ENCODE data around the gene ICAM5. TPM values are rescaled to one million over a fixed set of nuclear protein-coding genes. Genes with fewer than 3 reads are reported as not detected.
A peak's percentile ranks its signal among the peaks of the same experiment; 100 is the strongest.
"Not testable (repeated sequence)": the region's sequence is repeated elsewhere in the genome, so short reads cannot be mapped to it uniquely, and the experiment has no call there.

Gene ICAM5, protein sequence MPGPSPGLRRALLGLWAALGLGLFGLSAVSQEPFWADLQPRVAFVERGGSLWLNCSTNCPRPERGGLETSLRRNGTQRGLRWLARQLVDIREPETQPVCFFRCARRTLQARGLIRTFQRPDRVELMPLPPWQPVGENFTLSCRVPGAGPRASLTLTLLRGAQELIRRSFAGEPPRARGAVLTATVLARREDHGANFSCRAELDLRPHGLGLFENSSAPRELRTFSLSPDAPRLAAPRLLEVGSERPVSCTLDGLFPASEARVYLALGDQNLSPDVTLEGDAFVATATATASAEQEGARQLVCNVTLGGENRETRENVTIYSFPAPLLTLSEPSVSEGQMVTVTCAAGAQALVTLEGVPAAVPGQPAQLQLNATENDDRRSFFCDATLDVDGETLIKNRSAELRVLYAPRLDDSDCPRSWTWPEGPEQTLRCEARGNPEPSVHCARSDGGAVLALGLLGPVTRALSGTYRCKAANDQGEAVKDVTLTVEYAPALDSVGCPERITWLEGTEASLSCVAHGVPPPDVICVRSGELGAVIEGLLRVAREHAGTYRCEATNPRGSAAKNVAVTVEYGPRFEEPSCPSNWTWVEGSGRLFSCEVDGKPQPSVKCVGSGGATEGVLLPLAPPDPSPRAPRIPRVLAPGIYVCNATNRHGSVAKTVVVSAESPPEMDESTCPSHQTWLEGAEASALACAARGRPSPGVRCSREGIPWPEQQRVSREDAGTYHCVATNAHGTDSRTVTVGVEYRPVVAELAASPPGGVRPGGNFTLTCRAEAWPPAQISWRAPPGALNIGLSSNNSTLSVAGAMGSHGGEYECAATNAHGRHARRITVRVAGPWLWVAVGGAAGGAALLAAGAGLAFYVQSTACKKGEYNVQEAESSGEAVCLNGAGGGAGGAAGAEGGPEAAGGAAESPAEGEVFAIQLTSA
- under 1 TPM; 0.72 to 0.81 TPM for total RNA-seq

GRCh38 chr19:10289836-10290356, at the start of gene ICAM5:
Gene ICAM5 (plus strand): TSS chr19:10289952. CDS start chr19:10290044, 92 bp downstream.
- H3K27ac Mint-ChIP-seq: no peak within 1 kb of the TSS
- intact Hi-C loops (cut with micrococcal nuclease): loop anchor here (1.0 to 5.0 kb wide), 2 partner anchors 19 to 42 kb away; partner anchors contain the start of genes ICAM1 and RAVER1
- peak within 1 kb of the TSS; percentile 71 for H3K4me3 Mint-ChIP-seq
- H3K9me3 Mint-ChIP-seq: no peaks in the 10 kb centered on the region
- CTCF ChIA-PET: interaction anchor here (0.5 to 3.6 kb wide), 8 partner anchors 10 to 600 kb away, joined by 4 to 13 read pairs (median 6); partner anchors contain the start of gene ICAM1
- peaks cover 13% of the 10 kb centered on the region for H3K36me3 Mint-ChIP-seq (ENCODE audit: low read depth)
- peaks cover 69% of the 10 kb centered on the region for H3K4me1 Mint-ChIP-seq (ENCODE audit: low read depth)
- no peak for DNase-seq
- peaks cover 69% of the 10 kb centered on the region for H3K27me3 Mint-ChIP-seq (ENCODE audit: low read depth)

GRCh38 chr19:10241826-10242449, 47.8 kb upstream of the ICAM5 start:
- H3K27me3 Mint-ChIP-seq (ENCODE audit: low read depth); CTCF ChIA-PET; intact Hi-C loops (cut with micrococcal nuclease); H3K4me1 Mint-ChIP-seq (ENCODE audit: low read depth); H3K4me3 Mint-ChIP-seq; H3K36me3 Mint-ChIP-seq (ENCODE audit: low read depth); H3K27ac Mint-ChIP-seq; DNase-seq; H3K9me3 Mint-ChIP-seq: not testable (repeated sequence)

GRCh38 chr19:10243606-10244005, 46.1 kb upstream of the ICAM5 start:
- CTCF ChIA-PET: no interaction called here
- no peak for DNase-seq
- no peaks in the 10 kb centered on the region for H3K4me1 Mint-ChIP-seq (ENCODE audit: low read depth)
- H3K27ac Mint-ChIP-seq: no peak overlapping the region
- H3K4me3 Mint-ChIP-seq: no peak overlapping the region
- no peaks in the 10 kb centered on the region for H3K9me3 Mint-ChIP-seq
- no peaks in the 10 kb centered on the region for H3K27me3 Mint-ChIP-seq (ENCODE audit: low read depth)
- no peaks in the 10 kb centered on the region for H3K36me3 Mint-ChIP-seq (ENCODE audit: low read depth)
- intact Hi-C loops (cut with micrococcal nuclease): no loop called here

GRCh38 chr19:10245189-10245939, 44.4 kb upstream of the ICAM5 start:
- no peak for DNase-seq
- intact Hi-C loops (cut with micrococcal nuclease): no loop called here
- no peaks in the 10 kb centered on the region for H3K36me3 Mint-ChIP-seq (ENCODE audit: low read depth)
- peaks cover 3% of the 10 kb centered on the region for H3K4me1 Mint-ChIP-seq (ENCODE audit: low read depth)
- H3K27ac Mint-ChIP-seq: no peak overlapping the region
- no peak overlapping the region for H3K4me3 Mint-ChIP-seq
- no peaks in the 10 kb centered on the region for H3K9me3 Mint-ChIP-seq
- no peaks in the 10 kb centered on the region for H3K27me3 Mint-ChIP-seq (ENCODE audit: low read depth)
- CTCF ChIA-PET: interaction anchor here (1.1 to 1.6 kb wide), 2 partner anchors 13 to 17 kb away, joined by 3 to 6 read pairs; no protein-coding TSS in a partner anchor

DNA sequence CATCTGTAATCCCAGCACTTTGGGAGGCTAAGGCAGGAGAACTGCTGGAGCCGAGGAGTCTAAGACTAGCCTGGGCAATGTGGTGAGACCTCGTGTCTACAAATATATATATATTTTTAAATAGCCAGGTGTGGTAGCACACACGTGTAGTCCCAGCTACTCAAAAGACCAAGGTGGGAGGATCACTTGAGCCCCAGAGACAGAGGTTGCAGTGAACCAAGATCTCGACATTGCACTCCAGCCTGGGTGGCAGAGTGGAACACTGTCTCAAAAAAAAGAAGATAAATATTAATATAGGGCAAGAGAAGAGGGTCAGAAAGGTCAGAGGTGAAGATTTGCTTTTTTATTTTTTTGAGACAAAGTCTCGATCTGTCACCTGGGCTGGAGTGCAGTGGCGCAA, 43.2 kb upstream of the ICAM5 start:
- no peaks in the 10 kb centered on the region for H3K27me3 Mint-ChIP-seq (ENCODE audit: low read depth)
- H3K27ac Mint-ChIP-seq: no peak overlapping the region
- no peak for DNase-seq
- intact Hi-C loops (cut with micrococcal nuclease): no loop called here
- H3K36me3 Mint-ChIP-seq (ENCODE audit: low read depth): no peaks in the 10 kb centered on the region
- no peaks in the 10 kb centered on the region for H3K9me3 Mint-ChIP-seq
- peaks cover 8% of the 10 kb centered on the region for H3K4me1 Mint-ChIP-seq (ENCODE audit: low read depth)
- no peak overlapping the region for H3K4me3 Mint-ChIP-seq
- CTCF ChIA-PET: interaction anchor here (0.6 to 1.6 kb wide), 4 partner anchors 12 to 172 kb away, joined by 3 to 6 read pairs (median 3); no protein-coding TSS in a partner anchor

DNA sequence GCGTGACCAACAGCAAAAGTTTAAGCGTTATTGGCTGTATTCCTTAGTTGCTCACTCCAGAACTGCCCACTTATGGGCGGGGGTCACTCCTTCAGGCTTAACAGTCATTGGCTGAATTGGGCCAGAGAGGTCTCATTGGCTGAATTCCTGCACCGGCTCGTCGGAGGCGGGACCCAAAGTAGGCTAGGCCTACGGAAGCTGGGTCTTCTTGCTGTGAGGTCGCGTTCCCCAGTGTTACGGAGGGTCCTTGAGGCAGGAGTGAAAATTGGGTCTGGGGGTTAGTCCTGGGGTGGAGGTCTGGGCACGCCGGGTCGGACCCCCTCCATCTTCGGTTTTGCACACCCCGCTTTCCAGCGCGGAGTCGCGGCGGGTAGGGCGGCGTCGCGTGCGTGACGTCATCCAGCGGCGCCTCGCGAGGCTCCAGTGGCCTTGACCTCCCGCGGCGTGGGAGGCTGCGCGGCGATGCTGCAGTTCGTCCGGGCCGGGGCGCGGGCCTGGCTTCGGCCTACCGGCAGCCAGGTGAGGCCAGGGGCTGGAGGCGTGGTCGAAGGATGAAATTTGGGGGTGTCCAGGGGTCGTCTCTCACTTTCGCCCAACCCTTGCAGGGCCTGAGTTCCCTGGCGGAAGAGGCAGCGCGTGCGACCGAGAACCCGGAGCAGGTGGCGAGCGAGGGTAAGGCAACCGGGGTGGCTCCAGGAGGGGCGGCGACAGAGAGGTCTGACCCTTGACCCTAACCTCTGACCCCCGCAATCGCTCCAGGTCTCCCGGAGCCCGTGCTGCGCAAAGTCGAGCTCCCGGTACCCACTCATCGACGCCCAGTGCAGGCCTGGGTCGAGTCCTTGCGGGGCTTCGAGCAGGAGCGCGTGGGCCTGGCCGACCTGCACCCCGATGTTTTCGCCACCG, 37.7 kb upstream of the ICAM5 start, which contains the start of gene MRPL4:
Gene MRPL4, plus strand, starts transcription at position 423 of the 903 bp plus-strand sequence. Its CDS starts 40 bp downstream, at position 463.
- Mint-ChIP-seq H3K27ac (peak within 1 kb of the TSS; percentile 95), H3K27me3 (ENCODE audit: low read depth) (no peaks in the 10 kb centered on the region), H3K9me3 (no peaks in the 10 kb centered on the region), H3K36me3 (ENCODE audit: low read depth) (peaks cover 19% of the 10 kb centered on the region), H3K4me1 (ENCODE audit: low read depth) (peaks cover 34% of the 10 kb centered on the region), H3K4me3 (peak within 1 kb of the TSS; percentile 97)
- intact Hi-C loops (cut with micrococcal nuclease): loop anchor here (1.0 to 2.0 kb wide), 4 partner anchors 57 to 178 kb away; partner anchors contain the start of gene TYK2
- CTCF ChIA-PET: interaction anchor here (0.7 to 4.0 kb wide), 2 partner anchors 23 to 395 kb away, joined by 3 to 58 read pairs; partner anchors contain the start of gene S1PR2
- peak; percentile 98 for DNase-seq

DNA sequence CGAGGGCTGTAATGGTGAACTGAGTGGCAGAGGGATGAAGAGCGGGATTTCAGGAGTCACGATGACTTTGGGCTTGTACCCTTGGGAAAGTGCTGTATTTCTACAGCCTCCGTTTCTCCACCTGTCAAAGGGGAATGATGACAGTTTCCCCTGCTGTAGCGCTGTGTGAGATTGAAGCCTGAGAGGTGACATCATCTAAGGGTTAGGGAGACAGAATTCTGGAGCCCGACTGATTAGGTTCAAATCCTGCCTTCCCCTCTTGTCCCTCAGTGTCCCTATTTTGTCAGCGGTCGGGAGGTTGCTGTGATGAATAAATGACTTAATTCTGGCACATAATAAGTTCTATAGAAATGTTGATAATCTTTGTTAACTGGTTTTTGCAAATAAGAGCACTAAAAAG, 37.0 kb upstream of the ICAM5 start:
- H3K4me3 Mint-ChIP-seq: peak overlapping the region; percentile 97
- peaks cover 25% of the 10 kb centered on the region for H3K36me3 Mint-ChIP-seq (ENCODE audit: low read depth)
- peak overlapping the region; percentile 95 for H3K27ac Mint-ChIP-seq
- intact Hi-C loops (cut with micrococcal nuclease): no loop called here
- peaks cover 34% of the 10 kb centered on the region for H3K4me1 Mint-ChIP-seq (ENCODE audit: low read depth)
- CTCF ChIA-PET: no interaction called here
- no peaks in the 10 kb centered on the region for H3K9me3 Mint-ChIP-seq
- DNase-seq: no peak
- no peaks in the 10 kb centered on the region for H3K27me3 Mint-ChIP-seq (ENCODE audit: low read depth)

DNA sequence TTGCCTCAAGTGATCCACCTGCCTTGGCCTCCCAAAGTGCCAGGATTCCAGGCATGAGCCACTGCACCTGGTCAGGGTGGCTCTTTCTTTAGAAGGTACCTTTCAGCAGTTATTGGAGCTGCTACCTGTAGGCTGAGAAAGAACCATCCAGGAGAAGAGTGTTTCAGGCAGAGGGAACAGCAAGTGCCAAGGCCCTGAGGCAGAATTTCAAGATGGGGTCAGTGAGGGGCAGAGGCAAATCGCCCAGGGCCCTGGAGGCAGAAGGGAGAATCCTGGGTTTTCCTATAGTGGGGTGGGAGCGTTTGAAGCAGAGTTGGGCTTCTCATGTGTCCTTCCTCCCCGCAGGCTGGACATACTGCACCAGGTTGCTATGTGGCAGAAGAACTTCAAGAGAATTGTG, 35.5 kb upstream of the ICAM5 start:
- Mint-ChIP-seq H3K4me3 (no peak overlapping the region), H3K4me1 (ENCODE audit: low read depth) (peaks cover 44% of the 10 kb centered on the region), H3K9me3 (no peaks in the 10 kb centered on the region), H3K27ac (no peak overlapping the region), H3K36me3 (ENCODE audit: low read depth) (peaks cover 32% of the 10 kb centered on the region), H3K27me3 (ENCODE audit: low read depth) (no peaks in the 10 kb centered on the region)
- intact Hi-C loops (cut with micrococcal nuclease): no loop called here
- DNase-seq: no peak
- CTCF ChIA-PET: interaction anchor here (0.6 to 1.4 kb wide), 2 partner anchors 116 to 137 kb away, joined by 4 read pairs; no protein-coding TSS in a partner anchor

DNA sequence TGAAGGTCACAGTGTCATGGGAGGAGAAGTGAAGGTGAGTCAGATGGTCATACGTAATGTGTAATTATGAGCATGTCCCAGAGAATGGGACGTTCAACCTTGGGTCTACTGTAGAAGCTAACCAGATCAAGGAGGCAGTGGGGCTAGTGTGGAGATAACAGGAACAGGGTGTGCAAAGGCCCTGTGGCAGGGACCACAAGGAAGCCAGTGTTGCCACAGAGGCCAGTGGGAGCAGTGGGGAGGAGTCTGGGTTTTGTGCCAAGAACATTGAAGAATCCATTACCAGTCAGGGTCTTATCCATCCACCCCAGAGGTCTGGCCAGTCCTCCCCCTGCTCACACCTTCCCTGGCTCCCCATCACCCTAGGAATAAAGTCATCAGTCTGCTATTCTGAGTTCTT, 34.4 kb upstream of the ICAM5 start:
- intact Hi-C loops (cut with micrococcal nuclease): no loop called here
- H3K27me3 Mint-ChIP-seq (ENCODE audit: low read depth): no peaks in the 10 kb centered on the region
- H3K9me3 Mint-ChIP-seq: no peaks in the 10 kb centered on the region
- CTCF ChIA-PET: interaction anchor here (1.4 kb wide), 1 partner anchor 136 kb away, joined by 4 read pairs; no protein-coding TSS in a partner anchor
- H3K27ac Mint-ChIP-seq: no peak overlapping the region
- H3K4me1 Mint-ChIP-seq (ENCODE audit: low read depth): peaks cover 51% of the 10 kb centered on the region
- no peak for DNase-seq
- H3K36me3 Mint-ChIP-seq (ENCODE audit: low read depth): peaks cover 35% of the 10 kb centered on the region
- no peak overlapping the region for H3K4me3 Mint-ChIP-seq

DNA sequence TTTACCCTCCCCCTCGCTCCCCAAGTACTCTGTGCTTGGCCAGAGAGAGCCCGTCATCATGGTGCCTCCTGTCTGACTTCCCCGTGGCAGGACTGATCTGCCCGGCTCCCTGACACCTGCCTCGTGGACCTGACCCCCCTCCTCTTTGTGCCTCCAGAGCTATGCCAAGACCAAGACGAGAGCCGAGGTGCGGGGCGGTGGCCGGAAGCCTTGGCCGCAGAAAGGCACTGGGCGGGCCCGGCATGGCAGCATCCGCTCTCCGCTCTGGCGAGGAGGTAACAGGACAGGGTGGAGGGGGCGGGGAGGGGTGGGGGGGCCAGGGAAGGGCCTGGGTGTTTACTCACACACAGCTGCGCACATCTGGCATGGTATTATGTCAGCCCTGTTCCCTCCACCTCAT, 33.2 kb upstream of the ICAM5 start:
- H3K36me3 Mint-ChIP-seq (ENCODE audit: low read depth): peaks cover 35% of the 10 kb centered on the region

More for the DNA sequence above, 33.2 kb upstream of the ICAM5 start:
- Mint-ChIP-seq H3K27me3 (ENCODE audit: low read depth) (no peaks in the 10 kb centered on the region), H3K27ac (no peak overlapping the region), H3K4me3 (no peak overlapping the region), H3K9me3 (no peaks in the 10 kb centered on the region), H3K4me1 (ENCODE audit: low read depth) (peaks cover 47% of the 10 kb centered on the region)
- CTCF ChIA-PET: interaction anchor here (0.5 to 5.5 kb wide), 2 partner anchors 84 to 131 kb away, joined by 3 to 70 read pairs; no protein-coding TSS in a partner anchor
- DNase-seq: no peak
- intact Hi-C loops (cut with micrococcal nuclease): no loop called here

Measured in activated naive CD4-positive, alpha-beta T cell treated with anti-CD3 and anti-CD28 coated beads for 36 hours (primary cell).